H1 (cell line): ENCODE measurements around the gene LINC01488.

Experiments used
- ASH2L ChIP-seq: fragments of 200-600, 300-600 bp; sonication (generic); IDR thresholded peaks from one replicate; pipeline ENCODE4 v1.7.1; 2017; ENCODE audit warnings: low read length
- CEBPB ChIP-seq: IDR thresholded peaks from 2 replicates; pipeline ENCODE4 v1.6.1; 2012; ENCODE audit warnings: low read depth, low read length
- EP300 ChIP-seq, 2 experiments: IDR thresholded peaks; 1 replicate in 1 of 2; 2 replicates in 1 of 2; pipeline ENCODE4 v1.6.1; 2011 to 2012; ENCODE audit warnings: low read depth in 2 of 2, low read length in 2 of 2, mild to moderate bottlenecking in 2 of 2, borderline replicate concordance in 1 of 2, inconsistent platforms in 1 of 2, moderate library complexity in 1 of 2
- JUN ChIP-seq: IDR thresholded peaks from 2 replicates; pipeline ENCODE4 v1.6.1; 2011; ENCODE audit warnings: low read depth, mild to moderate bottlenecking, improper control_type of control experiment, low read length
- JUND ChIP-seq: IDR thresholded peaks from 2 replicates; pipeline ENCODE4 v1.6.1; 2011; ENCODE audit warnings: mild to moderate bottlenecking, improper control_type of control experiment, low read length
- RAD21 ChIP-seq, 2 experiments: IDR thresholded peaks in 1 of 2; conservative IDR thresholded peaks in 1 of 2; 2 replicates each; pipeline ENCODE4 v1.6.1; 2011; ENCODE audit warnings: low read depth in 2 of 2, low read length in 2 of 2, improper control_type of control experiment in 1 of 2, inconsistent platforms in 1 of 2, mild to moderate bottlenecking in 1 of 2, moderate library complexity in 1 of 2
- RXRA ChIP-seq: IDR thresholded peaks from 2 replicates; pipeline ENCODE4 v1.6.1; 2011; ENCODE audit warnings: low read depth, mild to moderate bottlenecking, low read length, moderate library complexity; ENCODE audit not compliant: insufficient read depth
- SP1 ChIP-seq: IDR thresholded peaks from 2 replicates; pipeline ENCODE4 v1.6.1; 2011; ENCODE audit warnings: low read depth, low read length
- SP2 ChIP-seq: IDR thresholded peaks from 2 replicates; pipeline ENCODE4 v1.6.1; 2012; ENCODE audit warnings: mild to moderate bottlenecking, low read length, inconsistent platforms
- SP4 ChIP-seq: IDR thresholded peaks from 2 replicates; pipeline ENCODE4 v1.6.1; 2012; ENCODE audit warnings: low read length, inconsistent platforms
- TEAD4 ChIP-seq: IDR thresholded peaks from 2 replicates; pipeline ENCODE4 v1.6.1; 2012; ENCODE audit warnings: low read depth, low read length, inconsistent platforms, mixed read lengths
- TF ChIP-seq, protein P1 (sequence below), 3 experiments: IDR thresholded peaks; 1 replicate in 2 of 3; 2 replicates in 1 of 3; pipeline versions ENCODE4 v1.5.1 to v1.6.1; 2011; ENCODE audit warnings: low read length in 3 of 3, mild to moderate bottlenecking in 3 of 3, inconsistent platforms in 2 of 3, low read depth in 1 of 3, moderate library complexity in 1 of 3; ENCODE audit not compliant: insufficient read depth in 1 of 3; ENCODE audit errors: control extremely low read depth in 1 of 3
- TF ChIP-seq, protein P2 (sequence below): IDR thresholded peaks from 2 replicates; pipeline ENCODE4 v1.6.1; 2012; ENCODE audit warnings: inconsistent platforms

DNA sequence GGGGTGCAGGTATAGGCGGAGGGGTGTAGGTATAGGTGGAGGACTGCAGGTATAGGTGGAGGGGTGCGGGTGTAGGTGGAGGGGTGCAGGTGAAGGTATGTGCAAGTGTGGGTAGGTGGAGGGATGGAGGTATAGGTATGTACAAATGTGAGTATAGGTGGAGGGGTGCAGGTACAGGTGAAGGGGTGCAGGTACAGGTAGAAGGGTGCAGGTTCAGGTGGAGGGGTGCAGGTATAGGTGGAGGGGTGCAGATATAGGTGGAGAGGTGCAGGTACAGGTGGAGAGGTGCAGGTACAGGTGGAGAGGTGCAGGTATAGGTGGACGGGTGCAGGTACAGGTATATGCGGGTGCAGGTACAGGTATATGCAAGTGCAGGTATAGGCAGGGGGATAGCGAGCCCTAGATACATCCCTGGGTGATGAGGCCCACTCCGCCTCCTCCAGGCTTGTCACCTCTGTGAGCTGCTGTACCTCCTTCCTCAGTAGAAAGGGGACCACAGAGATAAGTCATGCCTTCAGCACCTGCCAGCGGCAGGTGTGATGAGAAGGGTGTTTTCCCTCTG, 17.2 kb downstream of the LINC01488 start:
- TF ChIP-seq SP1 (no peak), CEBPB (no peak), JUND (no peak), RAD21 (IDR thresholded peaks at IDR 0.05 in 1 of 2, conservative IDR thresholded peaks at IDR 0.05 in 1 of 2; ENCODE audit: low read depth in 2 of 2, low read length in 2 of 2) (no peak), JUN (no peak), SP4 (no peak), EP300 (IDR thresholded peaks at IDR 0.05; ENCODE audit: borderline replicate concordance in 1 of 2, low read depth in 2 of 2, low read length in 2 of 2) (no peak), ASH2L (no peak), TEAD4 (no peak), SP2 (no peak), RXRA (no peak)
- TF ChIP-seq, protein P1, sequence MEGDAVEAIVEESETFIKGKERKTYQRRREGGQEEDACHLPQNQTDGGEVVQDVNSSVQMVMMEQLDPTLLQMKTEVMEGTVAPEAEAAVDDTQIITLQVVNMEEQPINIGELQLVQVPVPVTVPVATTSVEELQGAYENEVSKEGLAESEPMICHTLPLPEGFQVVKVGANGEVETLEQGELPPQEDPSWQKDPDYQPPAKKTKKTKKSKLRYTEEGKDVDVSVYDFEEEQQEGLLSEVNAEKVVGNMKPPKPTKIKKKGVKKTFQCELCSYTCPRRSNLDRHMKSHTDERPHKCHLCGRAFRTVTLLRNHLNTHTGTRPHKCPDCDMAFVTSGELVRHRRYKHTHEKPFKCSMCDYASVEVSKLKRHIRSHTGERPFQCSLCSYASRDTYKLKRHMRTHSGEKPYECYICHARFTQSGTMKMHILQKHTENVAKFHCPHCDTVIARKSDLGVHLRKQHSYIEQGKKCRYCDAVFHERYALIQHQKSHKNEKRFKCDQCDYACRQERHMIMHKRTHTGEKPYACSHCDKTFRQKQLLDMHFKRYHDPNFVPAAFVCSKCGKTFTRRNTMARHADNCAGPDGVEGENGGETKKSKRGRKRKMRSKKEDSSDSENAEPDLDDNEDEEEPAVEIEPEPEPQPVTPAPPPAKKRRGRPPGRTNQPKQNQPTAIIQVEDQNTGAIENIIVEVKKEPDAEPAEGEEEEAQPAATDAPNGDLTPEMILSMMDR (IDR thresholded peaks at IDR 0.05; ENCODE audit: control extremely low read depth in 1 of 3, insufficient read depth in 1 of 3, low read depth in 1 of 3, low read length in 3 of 3), result no peak
- TF ChIP-seq, protein P2, sequence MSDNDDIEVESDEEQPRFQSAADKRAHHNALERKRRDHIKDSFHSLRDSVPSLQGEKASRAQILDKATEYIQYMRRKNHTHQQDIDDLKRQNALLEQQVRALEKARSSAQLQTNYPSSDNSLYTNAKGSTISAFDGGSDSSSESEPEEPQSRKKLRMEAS, result no peak
